GM23338 (cell line): ENCODE measurements around the gene AGAP3. TPM values are rescaled to one million over a fixed set of nuclear protein-coding genes. Genes with fewer than 3 reads are reported as not detected.

Experiments
- ATAC-seq: fragments of 200-7000 bp; cut with Tn5 transposase; 3 replicates; pipeline ENCODE4 v1.9.1; 2020
- DNase-seq: peaks from one replicate; pipeline ENCODE4 v3.0.0-alpha.2; 2015; ENCODE audit warnings: low spot score
- H2AFZ ChIP-seq: fragments of 200-600 bp; sonication (generic); 2 replicates; pipeline ENCODE4 v1.8.0; 2016; ENCODE audit warnings: antibody characterized with exemption, mild to moderate bottlenecking, moderate library complexity
- H3F3A ChIP-seq: fragments of 200-600 bp; sonication (generic); replicated peaks from 2 replicates; pipeline ENCODE4 v1.8.0; 2017; ENCODE audit warnings: antibody characterized with exemption, mixed run types, low read depth
- H3K27ac ChIP-seq: fragments of 200-600 bp; sonication (generic); 2 replicates; pipeline ENCODE4 v1.6.1; 2016; ENCODE audit warnings: low read depth
- H3K27me3 ChIP-seq: fragments of 200-600 bp; sonication (generic); 2 replicates; pipeline ENCODE4 v1.8.0; 2016; ENCODE audit warnings: mild to moderate bottlenecking, mixed run types, moderate library complexity; ENCODE audit not compliant: insufficient read depth
- H3K36me3 ChIP-seq: fragments of 200-600 bp; sonication (generic); 2 replicates; pipeline ENCODE4 v1.8.0; 2016; ENCODE audit warnings: mild to moderate bottlenecking; ENCODE audit not compliant: insufficient read depth
- H3K4me1 ChIP-seq: fragments of 200-600 bp; sonication (generic); 2 replicates; pipeline ENCODE4 v1.8.0; 2016; ENCODE audit warnings: mild to moderate bottlenecking, moderate library complexity; ENCODE audit not compliant: insufficient read depth
- H3K4me2 ChIP-seq: fragments of 200-600 bp; sonication (generic); 2 replicates; pipeline ENCODE4 v1.7.1; 2017; ENCODE audit warnings: mixed run types
- H3K4me3 ChIP-seq: fragments of 200-600 bp; sonication (generic); 2 replicates; pipeline ENCODE4 v1.6.1; 2016; ENCODE audit warnings: mixed run types
- H3K79me2 ChIP-seq: fragments of 200-600 bp; sonication (generic); replicated peaks from 2 replicates; pipeline ENCODE4 v1.8.0; 2017; ENCODE audit warnings: mild to moderate bottlenecking; ENCODE audit not compliant: insufficient read depth
- H3K9me2 ChIP-seq: fragments of 200-600 bp; sonication (generic); 2 replicates; pipeline ENCODE4 v1.8.0; 2017; ENCODE audit not compliant: insufficient read depth
- H4K20me1 ChIP-seq: fragments of 200-600 bp; sonication (generic); replicated peaks from 2 replicates; pipeline ENCODE4 v1.8.0; 2017; ENCODE audit warnings: mild to moderate bottlenecking; ENCODE audit not compliant: insufficient read depth
- H3K27ac Mint-ChIP-seq: 2 replicates; pipeline ENCODE4 v1.8.0; 2020; ENCODE audit warnings: inconsistent platforms, mild to moderate bottlenecking, moderate library complexity, mixed read lengths
- H3K27me3 Mint-ChIP-seq: 3 replicates; pipeline ENCODE4 v1.8.0; 2022; ENCODE audit warnings: low read depth, mild to moderate bottlenecking, moderate library complexity, mixed read lengths, inconsistent platforms; ENCODE audit not compliant: insufficient read depth, poor library complexity
- H3K36me3 Mint-ChIP-seq: 3 replicates; pipeline ENCODE4 v1.8.0; 2021; ENCODE audit warnings: low read depth, mild to moderate bottlenecking, inconsistent platforms, moderate library complexity, mixed read lengths
- H3K4me1 Mint-ChIP-seq: 3 replicates; pipeline ENCODE4 v1.8.0; 2020; ENCODE audit warnings: mild to moderate bottlenecking, inconsistent platforms, mixed read lengths
- H3K4me3 Mint-ChIP-seq: 3 replicates; pipeline ENCODE4 v1.8.0; 2021; ENCODE audit warnings: moderate library complexity, mild to moderate bottlenecking, inconsistent platforms, mixed read lengths
- H3K9me3 Mint-ChIP-seq: 3 replicates; pipeline ENCODE4 v1.8.0; 2020; ENCODE audit warnings: moderate library complexity, mild to moderate bottlenecking, inconsistent platforms, mixed read lengths
- CREB1 ChIP-seq: fragments of 250-450 bp; sonication (Bioruptor Pico); IDR thresholded peaks from 2 replicates; pipeline ENCODE4 v1.5.0; 2020; ENCODE audit warnings: low read depth, mild to moderate bottlenecking, moderate library complexity
- EZH2 ChIP-seq: fragments of 200-600 bp; sonication (generic); IDR thresholded peaks from one replicate; pipeline ENCODE4 v1.8.0; 2017; ENCODE audit warnings: antibody characterized with exemption, mild to moderate bottlenecking, low read depth; ENCODE audit not compliant: unreplicated experiment
- EZH2phosphoT487 ChIP-seq: fragments of 200-600 bp; sonication (generic); IDR thresholded peaks from one replicate; pipeline ENCODE4 v1.8.1; 2018; ENCODE audit warnings: antibody characterized with exemption; ENCODE audit not compliant: unreplicated experiment
- JUNB ChIP-seq: IDR thresholded peaks from one replicate; pipeline ENCODE4 v1.6.1; 2016; ENCODE audit warnings: antibody characterized with exemption; ENCODE audit not compliant: unreplicated experiment
- NANOG ChIP-seq: IDR thresholded peaks from 2 replicates; pipeline ENCODE4 v1.6.1; 2016; ENCODE audit warnings: antibody characterized with exemption, borderline replicate concordance
- POLR2AphosphoS5 ChIP-seq: IDR thresholded peaks from 2 replicates; pipeline ENCODE4 v1.6.1; 2016; ENCODE audit warnings: antibody characterized with exemption, low read depth
- STAT1 ChIP-seq: IDR thresholded peaks from one replicate; pipeline ENCODE4 v1.6.1; 2016; ENCODE audit warnings: antibody characterized with exemption; ENCODE audit not compliant: unreplicated experiment
- ZNF114 ChIP-seq: fragments of 250-450 bp; sonication (Bioruptor Pico); IDR thresholded peaks from 2 replicates; pipeline ENCODE4 v1.5.0; 2020; ENCODE audit warnings: mild to moderate bottlenecking, moderate library complexity
- ZNF331 ChIP-seq: fragments of 250-450 bp; sonication (Bioruptor Pico); IDR thresholded peaks from 2 replicates; pipeline ENCODE4 v1.5.0; 2020; ENCODE audit warnings: low read depth, mild to moderate bottlenecking, moderate library complexity
- polyA plus RNA-seq: library from polyadenylated mRNA; unstranded; fragments of >200 nt; fragmentation: Nextera tagmentation; extraction: Ambion mirVana; gene quantifications from 2 replicates; pipeline ENCODE4 v1.2.1, GENCODE V29; 2016
- total RNA-seq: library from RNA; depleted of rRNA; stranded (reverse); fragments of >200 nt; shearing (Covaris generic); gene quantifications from 2 replicates; pipeline ENCODE4 v1.2.3, GENCODE V29; 2014
- TF ChIP-seq, protein P1 (sequence below): fragments of 250-450 bp; sonication (Bioruptor Pico); IDR thresholded peaks from 2 replicates; pipeline ENCODE4 v1.5.0; 2020; ENCODE audit warnings: mild to moderate bottlenecking, moderate library complexity
- TF ChIP-seq, protein P2 (sequence below): IDR thresholded peaks from one replicate; pipeline ENCODE4 v1.6.1; 2018; ENCODE audit warnings: antibody characterized with exemption; ENCODE audit not compliant: unreplicated experiment
- TF ChIP-seq, protein P3 (sequence below): IDR thresholded peaks from 2 replicates; pipeline ENCODE4 v1.6.1; 2016; ENCODE audit warnings: antibody characterized with exemption
- TF ChIP-seq, protein P4 (sequence below), 2 experiments: fragments of 200-600 bp in 1 of 2; sonication (generic) in 1 of 2; conservative IDR thresholded peaks; 2 replicates each; pipeline versions ENCODE4 v1.5.1 to v1.6.1; 2016 to 2017; ENCODE audit warnings: antibody characterized with exemption in 2 of 2, low read depth in 2 of 2, mild to moderate bottlenecking in 2 of 2, moderate library complexity in 1 of 2

AGAP3 gene
- total and polyA plus RNA-seq, 2 experiments from 2014 or later = 24.0 to 39.2 TPM

DNA sequence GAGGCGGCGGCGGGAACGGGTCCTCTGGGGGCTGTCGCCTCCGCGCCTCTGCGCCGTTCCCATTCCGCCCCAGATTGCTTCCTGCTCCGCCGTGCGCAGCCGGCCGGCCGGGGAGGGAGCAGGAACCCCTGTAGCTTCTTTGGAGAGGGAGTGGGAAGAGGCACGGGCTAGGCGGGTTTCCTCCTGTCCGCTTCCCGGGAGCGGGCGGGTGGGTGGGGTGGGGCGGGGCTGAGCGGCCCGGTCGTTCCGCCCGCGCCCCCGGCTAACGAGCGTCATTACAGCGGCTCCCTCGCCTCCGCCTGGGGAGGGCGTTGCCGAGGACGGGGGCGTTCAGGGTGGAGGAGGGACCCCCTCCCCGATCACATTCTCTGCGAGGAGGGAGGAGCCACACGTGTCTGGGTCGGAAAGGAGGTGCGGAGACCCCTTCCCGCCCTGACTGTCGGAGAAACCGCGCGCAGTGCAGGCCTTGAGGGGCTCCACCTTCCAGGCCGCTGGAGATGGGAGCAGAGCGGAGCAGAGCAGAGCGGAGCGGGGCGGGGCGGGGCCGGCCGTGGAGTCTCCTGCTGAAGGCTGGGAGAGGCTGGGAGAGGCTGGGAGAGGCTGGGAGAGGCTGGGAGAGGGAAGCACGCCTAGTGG, 39.7 kb downstream of the AGAP3 start:
- Histone ChIP-seq H3K27ac (peak overlapping the region; percentile 55; the same call in 1 of the 2 replicates), H3F3A (peaks cover 21% of the 10 kb centered on the region), H3K36me3 (no peaks in the 10 kb centered on the region; the same call in 1 of the 2 replicates), H3K4me1 (peaks cover 15% of the 10 kb centered on the region), H3K4me3 (peak overlapping the region; percentile 88), H3K79me2 (no peaks in the 10 kb centered on the region), H4K20me1 (peaks cover 23% of the 10 kb centered on the region), H2AFZ (no peak overlapping the region), H3K4me2 (peak overlapping the region; percentile 88), H3K9me2 (no peaks in the 10 kb centered on the region), H3K27me3 (peaks cover 22% of the 10 kb centered on the region)
- Mint-ChIP-seq H3K27me3 (peaks cover 38% of the 10 kb centered on the region), H3K36me3 (peaks cover 26% of the 10 kb centered on the region), H3K4me1 (peaks cover 39% of the 10 kb centered on the region), H3K9me3 (no peaks in the 10 kb centered on the region), H3K27ac (no peak overlapping the region), H3K4me3 (peak overlapping the region; percentile 82)
- TF ChIP-seq NANOG = no peak
- TF ChIP-seq, protein P1, sequence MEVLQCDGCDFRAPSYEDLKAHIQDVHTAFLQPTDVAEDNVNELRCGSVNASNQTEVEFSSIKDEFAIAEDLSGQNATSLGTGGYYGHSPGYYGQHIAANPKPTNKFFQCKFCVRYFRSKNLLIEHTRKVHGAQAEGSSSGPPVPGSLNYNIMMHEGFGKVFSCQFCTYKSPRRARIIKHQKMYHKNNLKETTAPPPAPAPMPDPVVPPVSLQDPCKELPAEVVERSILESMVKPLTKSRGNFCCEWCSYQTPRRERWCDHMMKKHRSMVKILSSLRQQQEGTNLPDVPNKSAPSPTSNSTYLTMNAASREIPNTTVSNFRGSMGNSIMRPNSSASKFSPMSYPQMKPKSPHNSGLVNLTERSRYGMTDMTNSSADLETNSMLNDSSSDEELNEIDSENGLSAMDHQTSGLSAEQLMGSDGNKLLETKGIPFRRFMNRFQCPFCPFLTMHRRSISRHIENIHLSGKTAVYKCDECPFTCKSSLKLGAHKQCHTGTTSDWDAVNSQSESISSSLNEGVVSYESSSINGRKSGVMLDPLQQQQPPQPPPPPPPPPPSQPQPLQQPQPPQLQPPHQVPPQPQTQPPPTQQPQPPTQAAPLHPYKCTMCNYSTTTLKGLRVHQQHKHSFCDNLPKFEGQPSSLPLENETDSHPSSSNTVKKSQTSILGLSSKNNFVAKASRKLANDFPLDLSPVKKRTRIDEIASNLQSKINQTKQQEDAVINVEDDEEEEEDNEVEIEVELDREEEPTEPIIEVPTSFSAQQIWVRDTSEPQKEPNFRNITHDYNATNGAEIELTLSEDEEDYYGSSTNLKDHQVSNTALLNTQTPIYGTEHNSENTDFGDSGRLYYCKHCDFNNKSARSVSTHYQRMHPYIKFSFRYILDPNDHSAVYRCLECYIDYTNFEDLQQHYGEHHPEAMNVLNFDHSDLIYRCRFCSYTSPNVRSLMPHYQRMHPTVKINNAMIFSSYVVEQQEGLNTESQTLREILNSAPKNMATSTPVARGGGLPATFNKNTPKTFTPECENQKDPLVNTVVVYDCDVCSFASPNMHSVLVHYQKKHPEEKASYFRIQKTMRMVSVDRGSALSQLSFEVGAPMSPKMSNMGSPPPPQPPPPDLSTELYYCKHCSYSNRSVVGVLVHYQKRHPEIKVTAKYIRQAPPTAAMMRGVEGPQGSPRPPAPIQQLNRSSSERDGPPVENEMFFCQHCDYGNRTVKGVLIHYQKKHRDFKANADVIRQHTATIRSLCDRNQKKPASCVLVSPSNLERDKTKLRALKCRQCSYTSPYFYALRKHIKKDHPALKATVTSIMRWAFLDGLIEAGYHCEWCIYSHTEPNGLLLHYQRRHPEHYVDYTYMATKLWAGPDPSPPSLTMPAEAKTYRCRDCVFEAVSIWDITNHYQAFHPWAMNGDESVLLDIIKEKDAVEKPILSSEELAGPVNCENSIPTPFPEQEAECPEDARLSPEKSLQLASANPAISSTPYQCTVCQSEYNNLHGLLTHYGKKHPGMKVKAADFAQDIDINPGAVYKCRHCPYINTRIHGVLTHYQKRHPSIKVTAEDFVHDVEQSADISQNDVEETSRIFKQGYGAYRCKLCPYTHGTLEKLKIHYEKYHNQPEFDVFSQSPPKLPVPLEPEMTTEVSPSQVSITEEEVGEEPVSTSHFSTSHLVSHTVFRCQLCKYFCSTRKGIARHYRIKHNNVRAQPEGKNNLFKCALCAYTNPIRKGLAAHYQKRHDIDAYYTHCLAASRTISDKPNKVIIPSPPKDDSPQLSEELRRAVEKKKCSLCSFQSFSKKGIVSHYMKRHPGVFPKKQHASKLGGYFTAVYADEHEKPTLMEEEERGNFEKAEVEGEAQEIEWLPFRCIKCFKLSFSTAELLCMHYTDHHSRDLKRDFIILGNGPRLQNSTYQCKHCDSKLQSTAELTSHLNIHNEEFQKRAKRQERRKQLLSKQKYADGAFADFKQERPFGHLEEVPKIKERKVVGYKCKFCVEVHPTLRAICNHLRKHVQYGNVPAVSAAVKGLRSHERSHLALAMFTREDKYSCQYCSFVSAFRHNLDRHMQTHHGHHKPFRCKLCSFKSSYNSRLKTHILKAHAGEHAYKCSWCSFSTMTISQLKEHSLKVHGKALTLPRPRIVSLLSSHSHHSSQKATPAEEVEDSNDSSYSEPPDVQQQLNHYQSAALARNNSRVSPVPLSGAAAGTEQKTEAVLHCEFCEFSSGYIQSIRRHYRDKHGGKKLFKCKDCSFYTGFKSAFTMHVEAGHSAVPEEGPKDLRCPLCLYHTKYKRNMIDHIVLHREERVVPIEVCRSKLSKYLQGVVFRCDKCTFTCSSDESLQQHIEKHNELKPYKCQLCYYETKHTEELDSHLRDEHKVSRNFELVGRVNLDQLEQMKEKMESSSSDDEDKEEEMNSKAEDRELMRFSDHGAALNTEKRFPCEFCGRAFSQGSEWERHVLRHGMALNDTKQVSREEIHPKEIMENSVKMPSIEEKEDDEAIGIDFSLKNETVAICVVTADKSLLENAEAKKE (CRISPR knock-in tag) = no peak
- no peak for TF ChIP-seq STAT1
- no peak for TF ChIP-seq EZH2
- no peak for TF ChIP-seq POLR2AphosphoS5
- TF ChIP-seq, protein P2, sequence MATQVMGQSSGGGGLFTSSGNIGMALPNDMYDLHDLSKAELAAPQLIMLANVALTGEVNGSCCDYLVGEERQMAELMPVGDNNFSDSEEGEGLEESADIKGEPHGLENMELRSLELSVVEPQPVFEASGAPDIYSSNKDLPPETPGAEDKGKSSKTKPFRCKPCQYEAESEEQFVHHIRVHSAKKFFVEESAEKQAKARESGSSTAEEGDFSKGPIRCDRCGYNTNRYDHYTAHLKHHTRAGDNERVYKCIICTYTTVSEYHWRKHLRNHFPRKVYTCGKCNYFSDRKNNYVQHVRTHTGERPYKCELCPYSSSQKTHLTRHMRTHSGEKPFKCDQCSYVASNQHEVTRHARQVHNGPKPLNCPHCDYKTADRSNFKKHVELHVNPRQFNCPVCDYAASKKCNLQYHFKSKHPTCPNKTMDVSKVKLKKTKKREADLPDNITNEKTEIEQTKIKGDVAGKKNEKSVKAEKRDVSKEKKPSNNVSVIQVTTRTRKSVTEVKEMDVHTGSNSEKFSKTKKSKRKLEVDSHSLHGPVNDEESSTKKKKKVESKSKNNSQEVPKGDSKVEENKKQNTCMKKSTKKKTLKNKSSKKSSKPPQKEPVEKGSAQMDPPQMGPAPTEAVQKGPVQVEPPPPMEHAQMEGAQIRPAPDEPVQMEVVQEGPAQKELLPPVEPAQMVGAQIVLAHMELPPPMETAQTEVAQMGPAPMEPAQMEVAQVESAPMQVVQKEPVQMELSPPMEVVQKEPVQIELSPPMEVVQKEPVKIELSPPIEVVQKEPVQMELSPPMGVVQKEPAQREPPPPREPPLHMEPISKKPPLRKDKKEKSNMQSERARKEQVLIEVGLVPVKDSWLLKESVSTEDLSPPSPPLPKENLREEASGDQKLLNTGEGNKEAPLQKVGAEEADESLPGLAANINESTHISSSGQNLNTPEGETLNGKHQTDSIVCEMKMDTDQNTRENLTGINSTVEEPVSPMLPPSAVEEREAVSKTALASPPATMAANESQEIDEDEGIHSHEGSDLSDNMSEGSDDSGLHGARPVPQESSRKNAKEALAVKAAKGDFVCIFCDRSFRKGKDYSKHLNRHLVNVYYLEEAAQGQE = no peak
- TF ChIP-seq, protein P3, sequence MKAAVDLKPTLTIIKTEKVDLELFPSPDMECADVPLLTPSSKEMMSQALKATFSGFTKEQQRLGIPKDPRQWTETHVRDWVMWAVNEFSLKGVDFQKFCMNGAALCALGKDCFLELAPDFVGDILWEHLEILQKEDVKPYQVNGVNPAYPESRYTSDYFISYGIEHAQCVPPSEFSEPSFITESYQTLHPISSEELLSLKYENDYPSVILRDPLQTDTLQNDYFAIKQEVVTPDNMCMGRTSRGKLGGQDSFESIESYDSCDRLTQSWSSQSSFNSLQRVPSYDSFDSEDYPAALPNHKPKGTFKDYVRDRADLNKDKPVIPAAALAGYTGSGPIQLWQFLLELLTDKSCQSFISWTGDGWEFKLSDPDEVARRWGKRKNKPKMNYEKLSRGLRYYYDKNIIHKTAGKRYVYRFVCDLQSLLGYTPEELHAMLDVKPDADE = no peak
- TF ChIP-seq EZH2phosphoT487 = no peak
- TF ChIP-seq ZNF114 = no peak
- no peak for TF ChIP-seq JUNB
- TF ChIP-seq, protein P4, sequence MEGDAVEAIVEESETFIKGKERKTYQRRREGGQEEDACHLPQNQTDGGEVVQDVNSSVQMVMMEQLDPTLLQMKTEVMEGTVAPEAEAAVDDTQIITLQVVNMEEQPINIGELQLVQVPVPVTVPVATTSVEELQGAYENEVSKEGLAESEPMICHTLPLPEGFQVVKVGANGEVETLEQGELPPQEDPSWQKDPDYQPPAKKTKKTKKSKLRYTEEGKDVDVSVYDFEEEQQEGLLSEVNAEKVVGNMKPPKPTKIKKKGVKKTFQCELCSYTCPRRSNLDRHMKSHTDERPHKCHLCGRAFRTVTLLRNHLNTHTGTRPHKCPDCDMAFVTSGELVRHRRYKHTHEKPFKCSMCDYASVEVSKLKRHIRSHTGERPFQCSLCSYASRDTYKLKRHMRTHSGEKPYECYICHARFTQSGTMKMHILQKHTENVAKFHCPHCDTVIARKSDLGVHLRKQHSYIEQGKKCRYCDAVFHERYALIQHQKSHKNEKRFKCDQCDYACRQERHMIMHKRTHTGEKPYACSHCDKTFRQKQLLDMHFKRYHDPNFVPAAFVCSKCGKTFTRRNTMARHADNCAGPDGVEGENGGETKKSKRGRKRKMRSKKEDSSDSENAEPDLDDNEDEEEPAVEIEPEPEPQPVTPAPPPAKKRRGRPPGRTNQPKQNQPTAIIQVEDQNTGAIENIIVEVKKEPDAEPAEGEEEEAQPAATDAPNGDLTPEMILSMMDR (conservative IDR thresholded peaks at IDR 0.05; ENCODE audit: low read depth in 2 of 2) = no peak
- no peak for TF ChIP-seq CREB1 (CRISPR knock-in tag)
- TF ChIP-seq ZNF331 = no peak
- peak; percentile 60 for ATAC-seq
- peak; percentile 78 for DNase-seq
